ENCODE data around the gene POMT2.
"Not testable (repeated sequence)": the region's sequence is repeated elsewhere in the genome, so short reads cannot be mapped to it uniquely, and the experiment has no call there.

The POMT2 gene

GRCh38 chr14:77299771-77300170, 20.9 kb downstream of the POMT2 start:
- no peak for DNase-seq

DNA sequence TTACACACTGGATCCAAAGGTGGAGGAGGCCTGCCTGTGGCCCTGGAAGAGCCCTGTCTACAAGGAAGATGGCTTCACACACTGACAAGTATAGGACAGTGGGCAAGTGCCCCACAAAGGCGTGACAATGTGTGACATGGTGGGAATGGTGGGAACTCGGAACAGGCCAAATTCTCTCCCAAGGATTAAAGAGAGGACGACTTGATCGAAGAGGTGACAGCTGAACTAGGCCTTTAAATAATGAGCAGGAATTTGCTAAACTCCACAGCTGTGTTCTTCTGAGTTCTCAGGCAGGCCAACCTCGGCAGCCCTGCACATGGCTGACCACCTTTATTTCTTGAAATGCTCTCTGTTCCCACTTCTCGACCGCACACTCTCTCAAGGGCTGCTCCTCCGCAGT, 23.8 kb downstream of the POMT2 start:
- DNase-seq: no peak

GRCh38 chr14:77296155-77296554, 24.5 kb downstream of the POMT2 start:
- no peak for DNase-seq

GRCh38 chr14:77290705-77291104, 30.0 kb downstream of the POMT2 start:
- no peak for DNase-seq

DNA sequence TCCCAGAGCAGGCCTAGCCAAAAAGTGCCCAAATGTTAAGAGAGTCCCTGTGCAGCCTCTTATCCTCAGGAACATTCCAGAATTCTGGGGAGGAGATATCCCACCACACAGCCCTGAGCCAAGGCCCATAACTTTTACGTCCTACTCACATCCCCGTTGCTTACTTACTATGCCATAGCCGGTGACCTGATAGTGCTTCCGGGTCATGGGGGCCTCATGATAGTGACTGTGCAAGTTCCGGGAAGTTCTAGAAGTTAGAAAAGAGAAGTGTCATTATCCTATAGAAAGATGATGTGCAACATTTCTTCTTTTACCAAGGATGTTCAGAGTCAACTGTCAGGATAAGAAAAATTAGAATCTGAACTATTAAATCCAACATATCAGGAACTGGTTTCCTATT, 34.1 kb downstream of the POMT2 start:
- no peak for DNase-seq

GRCh38 chr14:77284466-77284865, 36.2 kb downstream of the POMT2 start:
- no peak for DNase-seq

DNA sequence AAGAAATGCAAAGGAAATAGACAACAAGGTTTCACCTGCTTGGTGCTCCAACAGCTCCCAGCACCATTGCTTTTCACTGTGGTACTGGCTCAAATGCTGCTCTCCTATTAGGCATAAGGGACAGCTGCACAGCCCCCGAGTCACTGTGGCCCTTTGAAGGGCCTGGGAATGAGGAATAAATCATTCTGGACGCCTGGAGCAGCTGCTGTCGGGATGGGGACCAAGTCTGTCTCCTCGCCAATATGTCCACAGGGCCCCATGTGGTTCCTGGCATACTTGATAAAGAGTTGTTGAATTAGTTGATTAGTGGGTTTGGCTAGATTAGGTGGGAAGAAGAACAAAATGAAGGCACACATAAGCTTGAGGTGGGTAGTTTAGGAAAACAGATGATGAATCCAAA, 36.6 kb downstream of the POMT2 start:
- DNase-seq: no peak

DNA sequence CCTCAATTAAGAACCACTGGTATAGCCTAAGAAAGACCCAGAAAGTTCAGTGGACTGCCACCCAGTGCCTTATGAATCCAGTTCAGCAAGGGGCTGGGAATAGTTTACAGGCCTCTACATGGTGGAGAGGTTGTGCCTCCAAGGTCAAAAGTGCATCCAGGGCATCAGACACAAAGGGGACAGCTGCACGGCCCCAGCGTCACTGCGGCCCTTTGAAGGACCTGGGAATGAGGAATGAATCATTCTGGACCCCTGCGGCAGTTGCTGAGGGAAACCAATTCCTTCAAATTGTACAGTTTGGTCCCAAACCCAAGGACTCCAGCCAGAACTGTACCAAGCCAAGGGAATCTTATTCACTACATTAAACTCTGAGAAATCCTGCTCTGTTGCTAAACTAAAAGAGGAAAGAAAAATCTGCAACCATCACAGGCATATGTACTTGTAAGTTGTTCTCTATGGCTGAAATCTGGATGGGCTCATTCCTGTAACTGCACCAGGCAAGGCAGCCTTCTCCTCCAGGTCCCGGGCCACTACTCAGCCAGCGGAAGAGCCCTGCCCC, 38.8 kb downstream of the POMT2 start:
- no peak for DNase-seq

GRCh38 chr14:77280921-77281320, 39.8 kb downstream of the POMT2 start:
- DNase-seq: not testable (repeated sequence)

GRCh38 chr14:77279719-77280118, 41.0 kb downstream of the POMT2 start:
- DNase-seq: no peak

DNA sequence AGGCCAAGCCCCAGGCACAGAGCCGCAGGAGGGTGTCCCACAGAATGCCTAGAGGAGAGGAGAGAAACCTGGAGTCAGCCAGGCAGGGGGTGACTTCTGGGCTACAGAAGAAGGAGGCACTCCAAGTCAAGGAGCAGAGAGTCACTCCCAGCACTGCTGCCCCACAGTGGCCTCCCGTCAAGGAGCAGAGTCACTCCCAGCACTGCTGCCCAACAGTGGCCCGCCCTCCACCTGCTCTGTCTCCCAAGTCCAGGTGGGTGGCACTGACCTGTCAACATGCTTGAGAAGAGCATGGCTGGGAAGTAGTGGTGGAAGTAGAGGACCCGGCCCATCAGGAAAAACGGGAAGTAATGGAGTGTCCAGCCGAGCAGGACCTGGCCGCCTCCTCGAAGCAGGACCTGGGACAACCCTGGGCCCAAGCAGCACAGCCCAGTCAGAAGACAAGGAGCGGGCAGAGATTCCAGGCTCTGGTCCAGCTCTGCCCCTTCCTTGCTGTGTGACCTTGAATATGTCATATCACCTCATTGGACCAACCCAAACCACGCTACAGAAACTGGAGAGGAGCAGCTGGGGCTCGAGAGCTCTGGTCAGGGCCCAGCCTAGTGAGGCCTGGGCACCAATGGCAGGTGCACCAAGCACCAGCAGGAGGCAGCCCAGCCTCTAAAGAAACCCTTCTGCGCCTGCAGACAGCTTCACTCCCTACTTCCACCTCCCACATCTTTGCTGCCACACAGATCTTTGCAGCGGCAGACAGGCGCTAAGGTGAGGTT, 42.0 kb downstream of the POMT2 start:
- no peak for DNase-seq

DNA sequence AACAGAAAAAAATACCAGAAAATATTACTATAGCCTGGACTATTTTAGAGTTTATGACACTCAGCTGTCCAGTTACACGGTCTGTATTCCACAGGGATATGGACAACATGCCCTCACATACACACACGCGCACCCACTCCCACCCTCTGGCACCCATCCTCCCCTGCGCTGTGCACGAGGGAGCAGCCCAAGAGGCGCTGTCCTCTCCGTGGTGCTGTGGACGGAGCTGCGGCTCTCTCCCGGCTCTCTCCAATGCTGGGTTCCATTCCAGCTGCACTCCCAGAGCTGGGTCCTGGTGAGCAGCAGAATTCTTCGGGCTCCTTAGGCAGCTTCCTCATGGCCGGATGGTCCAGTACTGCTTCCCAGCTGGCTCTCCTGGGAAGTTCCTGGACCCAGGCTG, 43.7 kb downstream of the POMT2 start:
- DNase-seq: no peak

DNA sequence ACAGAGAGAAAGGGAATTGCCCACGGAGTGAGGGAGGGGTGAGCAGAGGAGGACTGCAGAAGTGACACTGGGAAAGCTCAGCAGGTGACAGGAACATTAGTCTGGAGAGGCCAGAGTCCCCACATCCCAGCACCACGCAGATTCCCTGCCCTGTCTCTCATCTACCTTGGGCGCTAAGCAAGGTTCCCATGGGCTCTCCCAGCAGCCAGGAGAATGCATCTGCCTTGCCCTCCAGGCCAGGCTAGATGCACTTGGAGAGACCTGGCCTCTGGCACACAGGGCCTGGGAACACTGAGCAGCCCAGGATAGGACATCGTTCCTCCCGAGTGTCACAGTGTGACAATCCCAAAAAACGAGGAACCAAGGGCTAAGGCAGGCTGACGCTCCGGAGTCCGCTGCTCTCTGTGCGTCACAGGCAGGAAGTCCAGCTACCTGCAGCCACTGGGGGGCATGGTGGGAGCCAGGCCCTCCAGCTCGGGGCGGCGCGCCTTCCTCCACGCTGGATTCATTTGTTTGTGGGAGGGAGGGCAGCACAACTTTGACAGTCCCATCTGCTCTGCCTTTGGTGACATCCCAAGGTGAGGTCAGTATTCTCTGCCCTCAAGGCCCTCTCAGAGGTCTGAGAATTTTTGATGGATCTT, 44.3 kb downstream of the POMT2 start:
- DNase-seq: no peak

- no peak for DNase-seq
Measured at GRCh38 chr14:77275601-77276017, 45.1 kb downstream of the POMT2 start.

- DNase-seq: no peak
Measured at GRCh38 chr14:77275041-77275580, 45.6 kb downstream of the POMT2 start.

- DNase-seq: no peak
Measured at GRCh38 chr14:77273796-77274195, 46.9 kb downstream of the POMT2 start.

DNA sequence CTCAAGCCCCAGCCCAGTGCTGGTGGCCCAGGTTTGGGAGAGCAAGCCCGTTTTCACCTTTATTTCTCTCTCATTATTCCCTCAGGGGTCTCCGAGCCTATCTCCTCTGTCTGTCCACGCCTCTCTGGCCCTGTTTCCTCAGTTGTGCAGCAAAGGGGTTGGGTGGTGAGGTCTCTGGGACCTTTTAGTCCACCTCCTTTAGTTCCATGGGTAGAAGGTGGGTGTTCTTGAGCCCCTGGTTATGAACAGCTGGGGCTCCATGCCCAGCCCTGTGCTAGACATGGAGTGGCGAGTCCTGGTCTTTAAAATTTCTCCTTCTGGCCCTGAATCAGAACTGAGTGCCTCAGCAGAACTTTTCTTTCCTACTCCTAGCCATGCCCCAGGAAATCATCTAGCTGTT, 48.4 kb downstream of the POMT2 start:
- no peak for DNase-seq

- no peak for DNase-seq
Measured at GRCh38 chr14:77271113-77271710, 49.5 kb downstream of the POMT2 start, which contains the start of gene NGB. TSS of gene NGB (minus strand) at chr14:77271206. CDS start at chr14:77270937, 269 bp downstream.

DNA sequence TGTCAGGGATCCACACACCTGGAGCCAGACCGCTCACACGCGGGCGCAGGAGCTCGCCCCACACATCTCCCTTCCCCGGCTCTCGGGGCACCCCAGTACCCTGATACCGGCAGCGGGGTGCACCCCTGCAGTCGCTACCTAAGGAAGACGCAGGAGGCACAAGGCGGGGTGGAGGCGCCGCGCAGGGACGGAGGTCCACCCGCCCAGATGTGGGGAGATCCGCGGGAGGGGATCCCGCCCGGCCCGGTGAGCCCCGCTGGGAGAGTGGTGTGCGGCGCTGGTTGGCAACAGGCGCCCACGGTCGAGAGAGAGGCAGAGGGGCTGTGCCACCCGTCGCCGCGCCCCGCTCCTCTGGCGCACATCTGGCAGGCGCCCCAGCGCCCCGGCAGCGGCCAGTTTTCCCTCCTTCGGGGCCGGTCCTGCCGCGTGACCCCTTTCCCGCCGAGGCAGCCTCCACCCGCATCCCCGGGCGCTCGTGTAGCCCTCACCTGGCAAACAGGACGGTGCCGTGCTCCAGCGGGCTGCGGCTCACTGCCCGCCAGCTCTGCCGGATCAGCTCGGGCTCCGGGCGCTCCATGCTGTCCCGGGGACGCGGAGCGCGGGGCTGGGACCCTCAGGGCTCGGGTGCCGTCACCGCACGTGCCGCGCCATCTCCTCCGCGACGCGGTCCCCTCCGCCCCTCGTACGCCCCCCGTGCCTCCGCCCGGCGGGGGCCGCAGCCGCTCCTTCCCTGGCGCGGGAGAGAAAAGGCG, 50.1 kb downstream of the POMT2 start:
- DNase-seq: no peak

DNA sequence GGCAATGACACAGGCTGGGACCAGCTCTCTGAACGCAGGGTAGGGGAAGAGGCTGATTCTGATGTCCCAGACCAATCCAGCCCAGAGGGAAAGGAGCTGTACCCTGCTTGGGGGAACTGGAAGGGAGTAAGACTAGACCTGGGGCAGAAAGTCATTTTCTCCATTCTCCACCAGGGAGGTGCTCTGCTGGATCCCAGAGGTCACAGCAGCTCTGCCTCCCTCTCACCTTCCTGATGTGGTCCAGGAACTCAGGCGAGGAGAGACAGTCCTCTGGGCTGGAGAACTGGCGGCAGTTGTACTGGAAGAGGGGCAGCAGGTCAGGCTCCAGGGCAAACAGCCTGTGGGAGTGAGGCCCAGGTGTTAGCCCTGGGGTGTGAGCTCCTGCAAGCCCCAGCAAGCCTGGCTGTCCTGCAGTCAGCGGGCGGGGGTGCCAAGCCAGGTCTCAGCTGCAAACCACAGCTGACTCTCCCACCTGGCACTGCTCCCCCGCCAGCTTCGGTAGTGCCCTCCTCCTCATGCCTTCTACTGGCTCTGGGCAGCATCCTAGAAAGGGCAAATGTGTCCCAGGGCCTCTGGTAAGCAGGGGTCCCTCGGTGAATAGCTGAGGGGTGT, 51.6 kb downstream of the POMT2 start:
- DNase-seq: no peak

DNA sequence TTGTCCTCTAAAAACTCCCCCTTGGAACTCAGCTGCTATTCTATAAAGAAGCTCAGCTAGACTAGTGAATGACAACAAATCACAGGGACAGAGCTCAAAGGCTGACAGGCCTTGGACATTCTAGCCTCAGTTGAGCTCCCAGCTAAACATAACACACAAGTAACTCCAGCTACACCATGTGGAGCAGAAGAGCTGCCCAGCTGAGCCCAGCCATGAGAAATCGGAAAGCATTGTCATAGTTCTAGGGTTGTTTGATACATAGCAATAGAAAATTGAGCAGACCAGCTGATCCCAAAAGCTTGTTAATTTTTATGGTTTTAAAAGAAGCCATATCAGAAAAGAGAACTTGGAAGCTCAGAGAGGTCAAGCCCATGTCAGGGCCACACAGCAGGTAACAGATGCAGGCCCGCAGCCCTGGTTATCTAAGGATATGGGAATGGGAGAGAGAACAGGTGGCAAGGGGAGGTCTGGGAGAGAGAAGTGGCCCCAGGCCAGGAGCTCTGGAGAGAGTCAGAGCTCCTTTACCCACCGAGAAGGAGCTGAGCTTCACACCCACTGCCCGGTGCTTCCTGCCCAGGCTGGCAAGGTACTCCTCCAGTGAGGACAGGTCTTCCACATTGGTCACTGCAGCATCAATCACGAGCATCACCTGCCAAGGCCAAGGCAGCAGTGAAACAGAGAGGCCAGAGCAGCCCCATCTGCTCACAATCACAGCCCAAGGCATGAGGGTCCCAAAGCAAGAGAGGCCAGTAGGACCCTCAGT, 52.6 kb downstream of the POMT2 start:
- no peak for DNase-seq

GRCh38 chr14:77266336-77266735, 54.3 kb downstream of the POMT2 start:
- DNase-seq: no peak
